ENCODE data around the gene SLC9A3.

Gene SLC9A3

GRCh38 chr5:537621-538071, 13.4 kb upstream of the SLC9A3 start:
- no peak overlapping the region for H3K27ac ChIP-seq
- TF ChIP-seq, protein P1, sequence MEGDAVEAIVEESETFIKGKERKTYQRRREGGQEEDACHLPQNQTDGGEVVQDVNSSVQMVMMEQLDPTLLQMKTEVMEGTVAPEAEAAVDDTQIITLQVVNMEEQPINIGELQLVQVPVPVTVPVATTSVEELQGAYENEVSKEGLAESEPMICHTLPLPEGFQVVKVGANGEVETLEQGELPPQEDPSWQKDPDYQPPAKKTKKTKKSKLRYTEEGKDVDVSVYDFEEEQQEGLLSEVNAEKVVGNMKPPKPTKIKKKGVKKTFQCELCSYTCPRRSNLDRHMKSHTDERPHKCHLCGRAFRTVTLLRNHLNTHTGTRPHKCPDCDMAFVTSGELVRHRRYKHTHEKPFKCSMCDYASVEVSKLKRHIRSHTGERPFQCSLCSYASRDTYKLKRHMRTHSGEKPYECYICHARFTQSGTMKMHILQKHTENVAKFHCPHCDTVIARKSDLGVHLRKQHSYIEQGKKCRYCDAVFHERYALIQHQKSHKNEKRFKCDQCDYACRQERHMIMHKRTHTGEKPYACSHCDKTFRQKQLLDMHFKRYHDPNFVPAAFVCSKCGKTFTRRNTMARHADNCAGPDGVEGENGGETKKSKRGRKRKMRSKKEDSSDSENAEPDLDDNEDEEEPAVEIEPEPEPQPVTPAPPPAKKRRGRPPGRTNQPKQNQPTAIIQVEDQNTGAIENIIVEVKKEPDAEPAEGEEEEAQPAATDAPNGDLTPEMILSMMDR (IDR thresholded peaks at IDR 0.05): no peak
- TF ChIP-seq ZFX (IDR thresholded peaks at IDR 0.05; ENCODE audit: borderline replicate concordance): no peak

DNA sequence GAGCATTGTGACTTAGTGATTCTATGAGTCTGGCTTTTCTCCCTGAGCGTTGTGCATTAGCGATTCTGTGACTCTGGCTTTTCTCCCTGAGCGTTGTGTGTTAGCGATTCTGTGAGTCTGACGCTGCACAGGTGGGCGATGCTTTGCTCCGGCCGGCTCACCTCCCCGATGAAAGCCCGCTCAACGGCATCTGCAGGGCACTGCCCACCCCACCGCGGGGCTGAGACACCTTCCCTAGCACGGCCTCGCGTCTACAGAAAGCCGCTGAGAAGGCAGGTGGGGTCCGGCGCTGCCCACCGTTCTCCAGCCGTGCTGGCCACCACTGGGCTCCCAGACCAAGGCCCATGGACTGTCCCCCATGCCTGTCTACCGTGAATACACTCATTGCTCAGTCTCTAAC, 12.8 kb upstream of the SLC9A3 start:
- no peak overlapping the region for H3K27ac ChIP-seq
- TF ChIP-seq, protein P1 (IDR thresholded peaks at IDR 0.05): no peak
- TF ChIP-seq ZFX (IDR thresholded peaks at IDR 0.05; ENCODE audit: borderline replicate concordance): no peak

- TF ChIP-seq, protein P1 (IDR thresholded peaks at IDR 0.05): no peak
- no peak overlapping the region for H3K27ac ChIP-seq
Measured at GRCh38 chr5:535846-536698, 11.8 kb upstream of the SLC9A3 start.

- TF ChIP-seq, protein P1 (IDR thresholded peaks at IDR 0.05): no peak
- no peak for TF ChIP-seq ZFX (IDR thresholded peaks at IDR 0.05; ENCODE audit: borderline replicate concordance)
- H3K27ac ChIP-seq: no peak overlapping the region
Measured at GRCh38 chr5:534743-535671, 10.8 kb upstream of the SLC9A3 start.

GRCh38 chr5:533955-534742, 9.9 kb upstream of the SLC9A3 start:
- H3K27ac ChIP-seq: no peak overlapping the region
- TF ChIP-seq, protein P1 (IDR thresholded peaks at IDR 0.05): no peak
- TF ChIP-seq ZFX (IDR thresholded peaks at IDR 0.05; ENCODE audit: borderline replicate concordance): no peak

- no peak overlapping the region for H3K27ac ChIP-seq
- TF ChIP-seq ZFX (IDR thresholded peaks at IDR 0.05; ENCODE audit: borderline replicate concordance): no peak
- TF ChIP-seq, protein P1 (IDR thresholded peaks at IDR 0.05): no peak
Measured at GRCh38 chr5:533243-533954, 9.2 kb upstream of the SLC9A3 start.

Measured in 22Rv1 (cell line).